NCI-H1048 (cell line): Measurements from ENCODE around the gene KANSL1.
"Not testable (repeated sequence)": the region's sequence is repeated elsewhere in the genome, so short reads cannot be mapped to it uniquely, and the experiment has no call there.

ENCODE experiments used
- DNase-seq: peaks from one replicate; lab custom pipeline; 2025; lab: John Stamatoyannopoulos, UW

Gene KANSL1

DNA sequence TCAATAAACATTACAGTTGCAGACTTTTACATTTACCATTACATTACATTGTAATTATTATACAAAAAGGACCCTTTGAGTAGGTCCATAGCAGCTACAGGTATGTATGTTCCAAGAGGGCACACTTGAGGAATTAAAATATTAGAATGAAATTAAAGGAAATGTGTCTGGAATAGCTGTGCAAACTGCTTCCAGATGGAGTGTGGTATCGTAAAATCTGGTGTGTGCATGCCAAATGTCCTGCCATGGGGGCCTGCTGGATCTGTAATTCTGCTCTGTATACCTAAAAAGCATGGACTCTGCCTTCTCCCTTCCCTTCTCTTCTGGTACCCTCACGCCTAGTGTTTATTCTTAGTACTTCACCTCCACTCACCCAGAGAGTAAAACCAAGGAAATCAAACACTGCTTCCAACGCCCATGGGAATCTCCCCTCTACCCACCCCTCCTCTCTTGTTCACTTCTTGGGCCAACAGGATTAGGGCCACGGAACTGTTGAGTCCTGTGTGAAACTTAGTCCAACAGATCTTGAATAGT lies 155.4 kb downstream of the KANSL1 start:
- DNase-seq, result no peak

DNA sequence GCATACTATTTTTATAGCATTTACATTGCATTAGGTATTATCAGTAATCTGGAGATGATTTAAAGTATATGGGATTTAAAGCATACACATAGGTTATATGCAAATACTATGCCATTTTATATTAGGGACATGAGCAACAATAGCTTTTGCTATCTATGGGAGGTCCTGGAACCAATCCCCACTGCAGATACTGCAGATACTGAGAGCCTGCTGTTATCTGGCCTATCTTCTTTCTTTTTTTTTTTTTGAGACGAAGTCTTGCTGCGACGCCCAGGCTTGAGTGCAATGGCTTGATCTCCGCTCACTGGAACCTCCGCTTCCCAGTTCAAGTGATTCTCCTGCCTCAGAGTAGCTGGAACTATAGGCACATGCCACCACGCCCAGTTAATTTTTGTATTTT lies 156.7 kb downstream of the KANSL1 start:
- DNase-seq, result no peak

DNA sequence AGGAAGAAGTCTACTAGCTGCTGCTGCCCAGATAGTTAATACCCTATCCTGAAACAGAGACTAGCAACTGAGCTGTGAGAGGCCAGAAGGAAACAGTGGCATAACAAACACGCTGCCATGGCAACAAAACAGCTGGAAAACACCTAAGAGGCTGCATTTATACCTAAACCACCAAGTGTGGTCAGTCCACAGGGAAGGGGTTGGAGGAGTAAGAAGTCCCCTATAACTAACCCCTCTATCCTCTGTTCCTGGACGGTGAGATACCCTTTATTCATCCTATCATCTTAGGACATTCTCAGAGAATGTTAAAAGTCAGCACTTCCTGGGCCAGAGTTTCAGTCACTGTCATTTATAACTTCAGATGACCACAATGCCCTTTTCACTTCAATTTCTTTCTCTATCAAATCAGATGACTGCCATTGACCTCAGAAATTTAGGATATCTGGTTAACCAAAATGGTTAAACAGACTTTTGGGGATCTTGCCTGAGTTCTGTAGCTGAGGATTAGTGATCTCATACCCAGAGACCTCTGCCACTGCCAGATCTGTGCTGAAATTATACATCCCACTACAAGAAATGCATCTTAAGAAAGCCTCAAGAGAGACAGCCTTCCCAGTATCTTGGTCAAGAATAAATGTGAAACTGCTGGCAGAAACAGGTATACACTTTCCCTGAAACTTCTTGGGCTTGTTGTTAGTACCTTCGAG lies 158.0 kb downstream of the KANSL1 start:
- DNase-seq, result no peak

DNA sequence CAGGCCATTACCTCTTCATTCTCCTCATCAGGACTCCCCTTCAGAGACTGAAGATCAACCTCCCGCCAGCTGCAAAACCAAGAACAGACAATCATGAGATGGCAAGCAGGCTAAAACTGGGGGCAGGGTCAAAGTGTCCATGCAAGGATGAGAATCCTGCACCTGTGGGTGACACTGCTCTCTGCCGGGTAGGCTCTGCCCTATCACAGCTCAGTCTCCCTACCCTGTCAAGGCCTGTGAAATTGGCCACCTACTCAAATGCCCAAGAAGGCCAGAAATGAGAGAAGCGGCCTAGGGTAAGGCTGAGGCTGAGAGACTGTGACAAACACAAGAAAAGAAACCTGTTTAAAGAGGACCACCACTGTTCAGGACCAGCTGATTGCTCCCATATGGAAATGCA lies 159.8 kb downstream of the KANSL1 start:
- DNase-seq, result no peak

DNA sequence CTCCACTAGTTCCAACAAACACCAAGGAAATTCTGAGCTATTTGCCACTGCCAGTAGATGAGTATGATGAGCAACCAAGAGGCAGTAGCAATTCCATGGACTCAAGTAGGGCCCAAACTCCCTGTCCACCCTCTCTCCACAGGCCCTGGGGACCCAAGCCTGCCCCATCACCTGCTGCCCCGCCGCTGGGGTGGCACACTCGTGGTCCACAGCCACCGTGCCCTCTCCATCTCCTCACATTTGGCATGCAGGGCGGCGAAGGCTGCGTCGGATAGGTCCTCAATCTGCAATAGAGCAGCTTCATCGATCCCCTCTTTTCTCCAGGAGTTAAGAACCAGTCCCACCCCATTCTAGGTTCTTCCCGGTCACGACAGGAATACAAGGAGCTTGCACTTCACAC lies 160.3 kb downstream of the KANSL1 start:
- DNase-seq, result no peak

DNA sequence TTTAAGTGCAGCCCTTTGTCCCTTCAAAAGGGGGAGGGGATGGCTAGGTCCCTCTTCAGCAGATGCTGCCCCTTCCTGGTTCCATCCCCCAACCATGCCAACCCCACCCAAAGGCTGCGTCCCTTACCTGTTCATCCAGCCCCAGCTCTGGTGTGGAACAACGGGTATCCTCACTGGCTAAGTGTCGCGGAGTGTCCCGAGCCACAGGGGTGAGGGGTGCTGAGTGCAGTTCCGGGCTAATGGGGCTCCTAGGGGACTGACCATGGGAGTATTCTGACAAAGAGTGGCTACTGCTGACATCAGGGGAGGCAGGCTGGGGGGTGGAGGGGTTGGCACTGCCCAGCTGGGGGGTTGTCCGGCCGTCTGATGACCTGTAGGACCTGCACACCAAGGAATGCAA lies 161.3 kb downstream of the KANSL1 start:
- no peak for DNase-seq

DNA sequence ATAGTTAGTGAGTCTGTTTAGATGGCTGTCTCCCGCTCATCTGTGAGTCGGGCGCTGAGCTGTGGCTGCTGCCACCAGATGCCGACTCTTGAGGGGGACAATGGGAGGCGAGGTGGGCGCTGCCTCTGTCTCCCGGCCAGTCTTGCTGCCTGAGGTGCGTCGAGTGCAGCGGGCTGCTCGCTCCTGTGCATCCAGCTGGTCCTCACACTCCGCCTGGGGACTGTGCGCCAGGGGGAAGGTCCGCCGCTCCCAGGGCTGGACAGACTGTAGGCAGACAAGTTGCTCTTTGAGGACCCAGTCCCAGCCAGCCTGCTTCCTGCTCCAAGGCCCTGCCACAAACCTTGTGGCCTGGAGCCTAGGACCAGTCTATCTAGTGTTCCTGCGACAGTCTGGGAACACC lies 161.8 kb downstream of the KANSL1 start:
- no peak for DNase-seq

DNA sequence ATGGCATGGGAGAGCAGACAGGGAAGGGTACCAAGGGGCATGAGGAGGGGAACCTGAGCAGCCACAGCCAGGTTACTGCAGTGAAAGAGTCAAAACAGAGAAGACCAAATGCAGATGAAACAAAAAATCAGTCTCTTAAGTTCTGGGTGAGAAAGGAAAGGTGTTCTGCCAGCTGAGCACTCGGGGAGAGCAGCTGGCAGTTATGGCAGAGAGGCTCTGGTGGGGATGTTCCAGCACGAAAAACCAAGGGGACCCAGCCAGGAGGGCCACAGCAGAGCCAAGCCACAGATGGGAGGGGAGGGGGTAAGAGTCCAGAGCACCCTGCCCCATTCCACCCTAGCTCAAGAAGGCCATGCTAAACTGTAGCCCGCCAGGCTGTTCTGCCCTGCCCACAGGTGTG lies 162.5 kb downstream of the KANSL1 start:
- no peak for DNase-seq

DNA sequence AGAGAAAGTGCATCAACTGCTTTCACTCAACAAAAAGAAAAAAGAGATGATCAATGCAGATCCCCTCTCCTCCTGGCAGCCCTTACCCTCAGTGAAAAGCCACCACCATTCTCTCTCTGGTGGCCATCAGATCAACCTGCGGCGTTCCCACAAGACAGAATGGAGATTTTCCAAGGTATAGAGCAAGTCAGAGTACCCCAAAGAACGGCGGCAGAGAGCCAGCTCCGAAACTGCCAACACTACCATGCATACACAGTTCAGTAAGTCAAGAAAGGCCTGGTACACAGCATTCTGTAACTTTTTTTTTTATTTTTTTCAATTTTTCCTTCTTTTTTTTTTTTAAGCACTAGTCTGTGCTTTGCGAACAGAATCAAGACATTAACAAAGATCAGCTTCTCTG lies 163.6 kb downstream of the KANSL1 start:
- DNase-seq, result no peak

DNA sequence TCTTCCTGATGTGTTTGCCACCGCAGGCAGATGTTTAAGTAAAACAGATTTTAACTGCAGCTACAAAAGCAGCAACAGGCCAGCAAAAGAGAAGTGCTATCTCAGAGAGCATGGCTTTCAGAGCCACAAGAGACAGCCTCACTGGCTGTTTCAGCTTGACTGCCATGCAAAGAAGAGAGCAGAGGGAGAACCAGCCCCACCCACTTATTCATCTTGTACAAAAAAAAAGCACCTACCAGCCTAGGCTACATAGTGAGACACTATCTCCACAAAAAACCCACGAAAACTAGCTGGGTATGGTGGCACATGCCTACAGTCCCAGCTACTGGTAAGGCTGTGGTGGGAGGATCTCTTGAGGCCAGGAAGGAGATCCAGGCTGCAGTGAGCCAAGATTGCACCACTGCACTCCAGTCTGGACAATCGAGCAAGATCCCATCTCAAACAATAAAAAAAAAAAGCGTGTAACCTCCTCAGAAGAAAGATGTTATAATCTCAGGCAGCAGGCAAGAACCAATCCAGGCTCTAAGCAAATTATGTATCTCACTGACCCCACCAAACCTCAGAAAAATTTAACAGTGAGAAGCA lies 164.2 kb downstream of the KANSL1 start:
- no peak for DNase-seq

DNA sequence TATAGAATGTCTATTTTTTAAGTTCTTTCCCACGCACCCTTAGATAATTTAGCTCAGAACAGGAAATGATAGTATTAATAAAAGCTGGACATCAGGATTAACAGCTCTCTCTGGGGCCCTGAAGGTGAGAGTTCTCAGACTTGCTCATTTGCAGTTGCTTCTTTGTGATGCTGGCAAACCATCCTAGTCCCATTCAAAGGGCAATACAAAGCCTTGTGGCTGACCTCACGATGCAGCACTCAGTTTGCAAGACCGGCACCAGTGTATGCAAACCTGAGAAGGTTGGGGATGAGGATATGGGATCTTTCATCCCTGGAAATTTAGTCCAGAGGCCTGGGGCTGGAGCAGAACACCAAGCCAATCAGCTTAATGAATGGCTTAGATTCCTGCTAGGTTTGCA lies 164.9 kb downstream of the KANSL1 start:
- no peak for DNase-seq

DNA sequence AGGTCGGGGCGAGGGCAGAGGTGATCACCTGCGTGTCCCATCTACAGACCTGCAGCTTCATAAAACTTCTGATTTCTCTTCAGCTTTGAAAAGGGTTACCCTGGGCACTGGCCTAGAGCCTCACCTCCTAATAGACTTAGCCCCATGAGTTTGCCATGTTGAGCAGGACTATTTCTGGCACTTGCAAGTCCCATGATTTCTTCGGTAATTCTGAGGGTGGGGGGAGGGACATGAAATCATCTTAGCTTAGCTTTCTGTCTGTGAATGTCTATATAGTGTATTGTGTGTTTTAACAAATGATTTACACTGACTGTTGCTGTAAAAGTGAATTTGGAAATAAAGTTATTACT lies 165.3 kb downstream of the KANSL1 start:
- DNase-seq, result no peak

DNA sequence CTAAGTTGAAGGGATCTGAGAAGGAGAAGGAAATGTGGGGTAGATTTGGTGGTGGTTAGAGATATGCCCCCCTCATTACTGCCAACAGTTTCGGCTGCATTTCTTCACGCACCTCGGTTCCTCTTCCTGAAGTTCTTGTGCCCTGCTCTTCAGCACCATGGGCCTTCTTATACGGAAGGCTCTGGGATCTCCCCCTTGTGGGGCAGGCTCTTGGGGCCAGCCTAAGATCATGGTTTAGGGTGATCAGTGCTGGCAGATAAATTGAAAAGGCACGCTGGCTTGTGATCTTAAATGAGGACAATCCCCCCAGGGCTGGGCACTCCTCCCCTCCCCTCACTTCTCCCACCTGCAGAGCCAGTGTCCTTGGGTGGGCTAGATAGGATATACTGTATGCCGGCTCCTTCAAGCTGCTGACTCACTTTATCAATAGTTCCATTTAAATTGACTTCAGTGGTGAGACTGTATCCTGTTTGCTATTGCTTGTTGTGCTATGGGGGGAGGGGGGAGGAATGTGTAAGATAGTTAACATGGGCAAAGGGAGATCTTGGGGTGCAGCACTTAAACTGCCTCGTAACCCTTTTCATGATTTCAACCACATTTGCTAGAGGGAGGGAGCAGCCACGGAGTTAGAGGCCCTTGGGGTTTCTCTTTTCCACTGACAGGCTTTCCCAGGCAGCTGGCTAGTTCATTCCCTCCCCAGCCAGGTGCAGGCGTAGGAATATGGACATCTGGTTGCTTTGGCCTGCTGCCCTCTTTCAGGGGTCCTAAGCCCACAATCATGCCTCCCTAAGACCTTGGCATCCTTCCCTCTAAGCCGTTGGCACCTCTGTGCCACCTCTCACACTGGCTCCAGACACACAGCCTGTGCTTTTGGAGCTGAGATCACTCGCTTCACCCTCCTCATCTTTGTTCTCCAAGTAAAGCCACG lies 165.9 kb downstream of the KANSL1 start:
- no peak for DNase-seq

DNA sequence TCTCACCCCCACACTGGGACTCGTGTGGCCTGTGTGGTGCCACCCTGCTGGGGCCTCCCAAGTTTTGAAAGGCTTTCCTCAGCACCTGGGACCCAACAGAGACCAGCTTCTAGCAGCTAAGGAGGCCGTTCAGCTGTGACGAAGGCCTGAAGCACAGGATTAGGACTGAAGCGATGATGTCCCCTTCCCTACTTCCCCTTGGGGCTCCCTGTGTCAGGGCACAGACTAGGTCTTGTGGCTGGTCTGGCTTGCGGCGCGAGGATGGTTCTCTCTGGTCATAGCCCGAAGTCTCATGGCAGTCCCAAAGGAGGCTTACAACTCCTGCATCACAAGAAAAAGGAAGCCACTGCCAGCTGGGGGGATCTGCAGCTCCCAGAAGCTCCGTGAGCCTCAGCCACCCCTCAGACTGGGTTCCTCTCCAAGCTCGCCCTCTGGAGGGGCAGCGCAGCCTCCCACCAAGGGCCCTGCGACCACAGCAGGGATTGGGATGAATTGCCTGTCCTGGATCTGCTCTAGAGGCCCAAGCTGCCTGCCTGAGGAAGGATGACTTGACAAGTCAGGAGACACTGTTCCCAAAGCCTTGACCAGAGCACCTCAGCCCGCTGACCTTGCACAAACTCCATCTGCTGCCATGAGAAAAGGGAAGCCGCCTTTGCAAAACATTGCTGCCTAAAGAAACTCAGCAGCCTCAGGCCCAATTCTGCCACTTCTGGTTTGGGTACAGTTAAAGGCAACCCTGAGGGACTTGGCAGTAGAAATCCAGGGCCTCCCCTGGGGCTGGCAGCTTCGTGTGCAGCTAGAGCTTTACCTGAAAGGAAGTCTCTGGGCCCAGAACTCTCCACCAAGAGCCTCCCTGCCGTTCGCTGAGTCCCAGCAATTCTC lies 166.8 kb downstream of the KANSL1 start:
- DNase-seq, result no peak

DNA sequence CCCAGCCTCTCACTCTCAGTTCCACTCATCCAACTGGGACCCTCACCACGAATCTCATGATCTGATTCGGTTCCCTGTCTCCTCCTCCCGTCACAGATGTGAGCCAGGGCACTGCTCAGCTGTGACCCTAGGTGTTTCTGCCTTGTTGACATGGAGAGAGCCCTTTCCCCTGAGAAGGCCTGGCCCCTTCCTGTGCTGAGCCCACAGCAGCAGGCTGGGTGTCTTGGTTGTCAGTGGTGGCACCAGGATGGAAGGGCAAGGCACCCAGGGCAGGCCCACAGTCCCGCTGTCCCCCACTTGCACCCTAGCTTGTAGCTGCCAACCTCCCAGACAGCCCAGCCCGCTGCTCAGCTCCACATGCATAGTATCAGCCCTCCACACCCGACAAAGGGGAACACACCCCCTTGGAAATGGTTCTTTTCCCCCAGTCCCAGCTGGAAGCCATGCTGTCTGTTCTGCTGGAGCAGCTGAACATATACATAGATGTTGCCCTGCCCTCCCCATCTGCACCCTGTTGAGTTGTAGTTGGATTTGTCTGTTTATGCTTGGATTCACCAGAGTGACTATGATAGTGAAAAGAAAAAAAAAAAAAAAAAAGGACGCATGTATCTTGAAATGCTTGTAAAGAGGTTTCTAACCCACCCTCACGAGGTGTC lies 167.6 kb downstream of the KANSL1 start:
- DNase-seq, result no peak

DNA sequence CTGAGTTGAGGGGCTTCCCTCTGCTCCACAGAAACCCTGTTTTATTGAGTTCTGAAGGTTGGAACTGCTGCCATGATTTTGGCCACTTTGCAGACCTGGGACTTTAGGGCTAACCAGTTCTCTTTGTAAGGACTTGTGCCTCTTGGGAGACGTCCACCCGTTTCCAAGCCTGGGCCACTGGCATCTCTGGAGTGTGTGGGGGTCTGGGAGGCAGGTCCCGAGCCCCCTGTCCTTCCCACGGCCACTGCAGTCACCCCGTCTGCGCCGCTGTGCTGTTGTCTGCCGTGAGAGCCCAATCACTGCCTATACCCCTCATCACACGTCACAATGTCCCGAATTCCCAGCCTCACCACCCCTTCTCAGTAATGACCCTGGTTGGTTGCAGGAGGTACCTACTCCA lies 168.2 kb downstream of the KANSL1 start:
- no peak for DNase-seq

DNA sequence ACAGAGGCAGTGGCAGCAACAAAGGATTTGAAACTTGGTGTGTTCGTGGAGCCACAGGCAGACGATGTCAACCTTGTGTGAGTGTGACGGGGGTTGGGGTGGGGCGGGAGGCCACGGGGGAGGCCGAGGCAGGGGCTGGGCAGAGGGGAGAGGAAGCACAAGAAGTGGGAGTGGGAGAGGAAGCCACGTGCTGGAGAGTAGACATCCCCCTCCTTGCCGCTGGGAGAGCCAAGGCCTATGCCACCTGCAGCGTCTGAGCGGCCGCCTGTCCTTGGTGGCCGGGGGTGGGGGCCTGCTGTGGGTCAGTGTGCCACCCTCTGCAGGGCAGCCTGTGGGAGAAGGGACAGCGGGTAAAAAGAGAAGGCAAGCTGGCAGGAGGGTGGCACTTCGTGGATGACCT lies 168.6 kb downstream of the KANSL1 start:
- DNase-seq, result no peak

DNA sequence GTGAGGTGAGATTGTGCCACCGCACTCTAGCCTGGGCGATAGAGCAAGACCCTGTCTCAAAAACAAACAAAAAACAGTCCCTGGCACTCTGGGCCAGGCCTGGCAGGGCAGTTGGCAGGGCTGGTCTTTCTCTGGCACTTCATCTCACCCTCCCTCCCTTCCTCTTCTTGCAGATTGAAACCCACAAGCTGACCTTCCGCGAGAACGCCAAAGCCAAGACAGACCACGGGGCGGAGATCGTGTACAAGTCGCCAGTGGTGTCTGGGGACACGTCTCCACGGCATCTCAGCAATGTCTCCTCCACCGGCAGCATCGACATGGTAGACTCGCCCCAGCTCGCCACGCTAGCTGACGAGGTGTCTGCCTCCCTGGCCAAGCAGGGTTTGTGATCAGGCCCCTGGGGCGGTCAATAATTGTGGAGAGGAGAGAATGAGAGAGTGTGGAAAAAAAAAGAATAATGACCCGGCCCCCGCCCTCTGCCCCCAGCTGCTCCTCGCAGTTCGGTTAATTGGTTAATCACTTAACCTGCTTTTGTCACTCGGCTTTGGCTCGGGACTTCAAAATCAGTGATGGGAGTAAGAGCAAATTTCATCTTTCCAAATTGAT lies 169.3 kb downstream of the KANSL1 start:
- DNase-seq, result no peak

DNA sequence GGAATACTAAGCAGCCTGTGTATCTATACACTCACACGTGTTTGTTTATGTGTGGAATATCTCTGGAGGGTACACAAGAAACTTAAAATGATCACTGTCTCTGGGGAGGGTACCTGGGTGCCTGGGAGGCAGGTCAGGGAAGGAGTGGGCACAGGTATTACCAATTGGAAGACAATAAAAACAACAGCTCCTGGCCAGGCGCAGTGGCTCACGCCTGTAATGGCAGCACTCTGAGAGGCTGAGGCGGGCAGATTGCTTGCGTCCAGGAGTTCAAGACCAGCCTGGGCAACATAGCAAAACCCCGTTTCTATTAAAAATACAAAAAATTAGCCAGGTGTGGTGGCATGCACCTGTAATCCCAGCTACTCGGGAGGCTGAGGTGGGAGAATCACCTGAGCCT lies 169.9 kb downstream of the KANSL1 start:
- DNase-seq, result not testable (repeated sequence)

DNA sequence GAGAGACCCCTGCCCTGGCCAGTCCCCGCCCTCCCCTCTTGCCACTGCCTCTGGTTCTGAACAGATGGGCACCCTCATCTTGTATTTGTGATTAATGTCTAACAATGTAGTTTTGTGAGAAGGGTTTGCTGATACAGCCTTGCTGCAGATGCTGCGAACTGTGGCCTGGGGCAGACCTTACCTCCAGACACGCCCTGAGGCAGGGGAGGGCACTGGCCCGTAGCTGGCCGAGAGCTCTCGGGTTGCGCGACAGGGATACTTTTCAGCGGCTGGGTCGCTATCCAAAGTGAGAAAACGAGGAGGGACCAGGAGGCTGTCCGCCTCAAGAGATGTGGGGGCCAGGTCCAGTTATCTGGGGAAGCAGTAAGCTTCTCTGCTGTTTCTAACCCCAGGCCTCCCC lies 172.2 kb downstream of the KANSL1 start:
- no peak for DNase-seq
